Mesendoderm (in vitro differentiated cells): ENCODE data around the gene LONP2.
"Not testable (repeated sequence)": the region's sequence is repeated elsewhere in the genome, so short reads cannot be mapped to it uniquely, and the experiment has no call there.

Experiments used
- DNase-seq: peaks from one replicate; pipeline ENCODE4 v3.0.0; 2013
- H2AK5ac ChIP-seq: 2 replicates; pipeline ENCODE4 v1.6.1; 2013; ENCODE audit warnings: low read length, inconsistent platforms
- H2BK120ac ChIP-seq: 2 replicates; pipeline ENCODE4 v1.6.1; 2013; ENCODE audit warnings: low read depth, mild to moderate bottlenecking, low read length, moderate library complexity, mixed read lengths
- H2BK15ac ChIP-seq: replicated peaks from 2 replicates; pipeline ENCODE4 v1.6.1; 2013; ENCODE audit warnings: low read depth, mild to moderate bottlenecking, moderate library complexity
- H2BK5ac ChIP-seq: 2 replicates; pipeline ENCODE4 v1.6.1; 2013; ENCODE audit warnings: low read length, inconsistent platforms
- H3K18ac ChIP-seq: 2 replicates; pipeline ENCODE4 v1.6.1; 2013; ENCODE audit warnings: mild to moderate bottlenecking, low read length, mixed read lengths
- H3K23ac ChIP-seq: one replicate; pipeline ENCODE4 v1.6.1; 2013; ENCODE audit warnings: low read length
- H3K27ac ChIP-seq: 2 replicates; pipeline ENCODE4 v1.5.1; 2013; ENCODE audit warnings: low read depth, mild to moderate bottlenecking, inconsistent platforms, low read length, moderate library complexity
- H3K27me3 ChIP-seq: 2 replicates; pipeline ENCODE4 v1.6.1; 2013; ENCODE audit warnings: low read length, control low read depth, mild to moderate bottlenecking, inconsistent platforms; ENCODE audit not compliant: insufficient read depth, poor library complexity
- H3K36me3 ChIP-seq: 2 replicates; pipeline ENCODE4 v1.6.1; 2013; ENCODE audit warnings: low read length, inconsistent platforms; ENCODE audit not compliant: control insufficient read depth, insufficient read depth
- H3K4ac ChIP-seq: one replicate; pipeline ENCODE4 v1.6.1; 2013; ENCODE audit warnings: low read depth, mild to moderate bottlenecking, low read length, moderate library complexity
- H3K4me1 ChIP-seq: 2 replicates; pipeline ENCODE4 v1.6.1; 2013; ENCODE audit warnings: low read depth, low read length, inconsistent platforms; ENCODE audit not compliant: control insufficient read depth
- H3K4me2 ChIP-seq: 2 replicates; pipeline ENCODE4 v1.6.1; 2013; ENCODE audit warnings: low read length
- H3K4me3 ChIP-seq: 2 replicates; pipeline ENCODE4 v1.5.1; 2013; ENCODE audit warnings: mild to moderate bottlenecking, low read length
- H3K56ac ChIP-seq: one replicate; pipeline ENCODE4 v1.6.1; 2013; ENCODE audit warnings: low read length
- H3K79me1 ChIP-seq: 2 replicates; pipeline ENCODE4 v1.6.1; 2013; ENCODE audit warnings: low read length, inconsistent platforms
- H3K79me2 ChIP-seq: 2 replicates; pipeline ENCODE4 v1.6.1; 2013; ENCODE audit warnings: mild to moderate bottlenecking, low read length; ENCODE audit not compliant: control insufficient read depth, insufficient read depth
- H3K9ac ChIP-seq: 2 replicates; pipeline ENCODE4 v1.6.1; 2013; ENCODE audit warnings: low read length, inconsistent platforms
- H4K5ac ChIP-seq: one replicate; pipeline ENCODE4 v1.6.1; 2013; ENCODE audit warnings: low read length
- H4K8ac ChIP-seq: one replicate; pipeline ENCODE4 v1.6.1; 2013; ENCODE audit warnings: low read depth, mild to moderate bottlenecking, control low read depth, low read length, moderate library complexity
- WGBS: extraction: QIAGEN DNeasy Blood & Tissue Kit; methylation state at CpG from one replicate; pipeline ENCODE4 v1.1.7; 2013; ENCODE audit warnings: low lambda C conversion rate, missing lambda C conversion rate; ENCODE audit not compliant: insufficient coverage; ENCODE audit errors: extremely low coverage; 5-methylcytosine and 5-hydroxymethylcytosine counted together

The LONP2 gene

GRCh38 chr16:48354385-48354784 is 110.3 kb downstream of the LONP2 start:
- H3K27ac ChIP-seq, H3K9ac ChIP-seq, H3K79me1 ChIP-seq, H2BK15ac ChIP-seq, H3K23ac ChIP-seq, H4K8ac ChIP-seq, H3K18ac ChIP-seq, H2AK5ac ChIP-seq, H2BK120ac ChIP-seq, H3K27me3 ChIP-seq, H3K36me3 ChIP-seq, H3K4me3 ChIP-seq, DNase-seq, H3K56ac ChIP-seq, H4K5ac ChIP-seq, H3K79me2 ChIP-seq, H2BK5ac ChIP-seq, H3K4me2 ChIP-seq, H3K4ac ChIP-seq, H3K4me1 ChIP-seq: not testable (repeated sequence)
- WGBS, result no CpG with 5 or more reads among the region's 5 CpGs

GRCh38 chr16:48354877-48355855 is 111.1 kb downstream of the LONP2 start:
- no peak overlapping the region for H3K9ac ChIP-seq
- H3K27me3 ChIP-seq, result no peaks in the 10 kb centered on the region
- no peak overlapping the region for H2BK15ac ChIP-seq
- no peak overlapping the region for H4K8ac ChIP-seq
- no peak overlapping the region for H3K4me3 ChIP-seq
- H3K23ac ChIP-seq, result no peak overlapping the region
- H3K36me3 ChIP-seq, result no peaks in the 10 kb centered on the region
- H3K4me1 ChIP-seq, result no peaks in the 10 kb centered on the region
- H3K56ac ChIP-seq, result no peak overlapping the region
- H3K79me2 ChIP-seq, result peaks cover 10% of the 10 kb centered on the region
- no peak overlapping the region for H3K27ac ChIP-seq
- H2AK5ac ChIP-seq, result no peak overlapping the region
- H3K4me2 ChIP-seq, result no peak overlapping the region
- no peak for DNase-seq
- peaks cover 7% of the 10 kb centered on the region for H3K79me1 ChIP-seq
- no peak overlapping the region for H4K5ac ChIP-seq
- no peak overlapping the region for H2BK5ac ChIP-seq
- no CpG with 5 or more reads among the region's 11 CpGs for WGBS
- no peak overlapping the region for H3K18ac ChIP-seq
- H2BK120ac ChIP-seq, result no peak overlapping the region
- H3K4ac ChIP-seq, result no peak overlapping the region

DNA sequence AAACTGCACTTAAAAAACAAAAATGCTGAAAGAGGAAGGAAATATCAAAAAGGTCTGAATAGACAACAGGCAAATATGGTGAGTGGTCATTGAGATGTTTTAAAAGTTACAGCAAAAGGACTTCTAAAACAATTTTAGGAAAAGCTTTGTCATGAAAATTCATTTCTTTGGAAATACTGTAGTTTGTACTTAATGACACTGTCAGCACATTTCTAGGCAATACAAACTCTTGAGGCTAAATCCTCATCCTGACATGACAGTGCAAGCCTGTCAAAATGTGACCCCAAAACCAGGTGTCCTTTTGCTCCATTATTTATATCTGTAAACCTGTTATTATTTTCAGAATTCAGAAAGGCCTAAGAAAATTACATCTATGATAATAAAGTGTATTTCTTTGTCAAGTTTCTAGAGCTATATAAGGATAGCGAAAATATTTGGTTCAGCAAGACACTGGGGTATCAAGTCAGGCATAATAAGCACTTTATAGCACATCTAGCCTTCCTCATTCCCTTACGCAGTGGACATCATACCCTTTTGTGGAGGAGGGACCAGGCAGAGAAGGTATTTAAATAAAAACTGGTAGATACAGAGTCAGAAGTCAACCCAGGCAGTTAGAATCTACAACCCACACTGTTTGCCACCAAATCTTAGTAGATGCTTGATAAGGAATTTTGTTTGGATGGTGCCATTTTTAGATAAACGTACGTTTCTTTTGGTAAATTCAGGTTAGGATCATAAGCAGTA is 112.7 kb downstream of the LONP2 start:
- Histone ChIP-seq H3K56ac (no peak overlapping the region), H3K79me2 (peaks cover 18% of the 10 kb centered on the region), H3K23ac (no peak overlapping the region), H3K27me3 (no peaks in the 10 kb centered on the region), H3K27ac (no peak overlapping the region), H3K4me1 (no peaks in the 10 kb centered on the region), H2BK120ac (no peak overlapping the region), H2AK5ac (no peak overlapping the region), H3K4me2 (no peak overlapping the region), H2BK15ac (no peak overlapping the region), H2BK5ac (no peak overlapping the region), H3K4me3 (no peak overlapping the region), H4K8ac (no peak overlapping the region), H4K5ac (no peak overlapping the region), H3K36me3 (no peaks in the 10 kb centered on the region), H3K79me1 (peaks cover 6% of the 10 kb centered on the region), H3K9ac (no peak overlapping the region), H3K18ac (no peak overlapping the region), H3K4ac (no peak overlapping the region)
- no CpG with 5 or more reads among the region's 4 CpGs for WGBS
- DNase-seq, result no peak

GRCh38 chr16:48358419-48358818 is 114.3 kb downstream of the LONP2 start:
- WGBS, result no CpG with 5 or more reads among the region's 3 CpGs
- no peak overlapping the region for H2BK15ac ChIP-seq
- H3K18ac ChIP-seq, result no peak overlapping the region
- peaks cover under 1% of the 10 kb centered on the region for H3K4me1 ChIP-seq
- no peak overlapping the region for H3K9ac ChIP-seq
- H3K23ac ChIP-seq, result no peak overlapping the region
- no peak overlapping the region for H3K4ac ChIP-seq
- no peaks in the 10 kb centered on the region for H3K36me3 ChIP-seq
- no peak overlapping the region for H4K5ac ChIP-seq
- no peaks in the 10 kb centered on the region for H3K27me3 ChIP-seq
- no peak overlapping the region for H2BK5ac ChIP-seq
- H2BK120ac ChIP-seq, result no peak overlapping the region
- H3K79me1 ChIP-seq, result peaks cover 7% of the 10 kb centered on the region
- H3K4me3 ChIP-seq, result no peak overlapping the region
- H3K4me2 ChIP-seq, result no peak overlapping the region
- peaks cover 31% of the 10 kb centered on the region for H3K79me2 ChIP-seq
- H4K8ac ChIP-seq, result no peak overlapping the region
- H2AK5ac ChIP-seq, result no peak overlapping the region
- H3K27ac ChIP-seq, result no peak overlapping the region
- H3K56ac ChIP-seq, result no peak overlapping the region
- no peak for DNase-seq

- Histone ChIP-seq H3K27ac (no peak overlapping the region), H3K18ac (no peak overlapping the region), H3K4me1 (peaks cover 4% of the 10 kb centered on the region), H2AK5ac (no peak overlapping the region), H3K79me2 (peaks cover 44% of the 10 kb centered on the region), H3K4me3 (no peak overlapping the region), H4K8ac (peak overlapping the region; percentile 5), H3K56ac (no peak overlapping the region), H3K23ac (no peak overlapping the region), H3K4ac (no peak overlapping the region), H3K36me3 (no peaks in the 10 kb centered on the region), H2BK15ac (no peak overlapping the region), H3K4me2 (no peak overlapping the region), H2BK120ac (no peak overlapping the region), H2BK5ac (no peak overlapping the region), H3K79me1 (peaks cover 7% of the 10 kb centered on the region), H3K9ac (no peak overlapping the region), H4K5ac (no peak overlapping the region), H3K27me3 (no peaks in the 10 kb centered on the region)
- no peak for DNase-seq
- no CpG with 5 or more reads among the region's 2 CpGs for WGBS
Observed at GRCh38 chr16:48359983-48360382, 115.9 kb downstream of the LONP2 start.
